ENCODE measurements around the gene MPZL3.

DNA sequence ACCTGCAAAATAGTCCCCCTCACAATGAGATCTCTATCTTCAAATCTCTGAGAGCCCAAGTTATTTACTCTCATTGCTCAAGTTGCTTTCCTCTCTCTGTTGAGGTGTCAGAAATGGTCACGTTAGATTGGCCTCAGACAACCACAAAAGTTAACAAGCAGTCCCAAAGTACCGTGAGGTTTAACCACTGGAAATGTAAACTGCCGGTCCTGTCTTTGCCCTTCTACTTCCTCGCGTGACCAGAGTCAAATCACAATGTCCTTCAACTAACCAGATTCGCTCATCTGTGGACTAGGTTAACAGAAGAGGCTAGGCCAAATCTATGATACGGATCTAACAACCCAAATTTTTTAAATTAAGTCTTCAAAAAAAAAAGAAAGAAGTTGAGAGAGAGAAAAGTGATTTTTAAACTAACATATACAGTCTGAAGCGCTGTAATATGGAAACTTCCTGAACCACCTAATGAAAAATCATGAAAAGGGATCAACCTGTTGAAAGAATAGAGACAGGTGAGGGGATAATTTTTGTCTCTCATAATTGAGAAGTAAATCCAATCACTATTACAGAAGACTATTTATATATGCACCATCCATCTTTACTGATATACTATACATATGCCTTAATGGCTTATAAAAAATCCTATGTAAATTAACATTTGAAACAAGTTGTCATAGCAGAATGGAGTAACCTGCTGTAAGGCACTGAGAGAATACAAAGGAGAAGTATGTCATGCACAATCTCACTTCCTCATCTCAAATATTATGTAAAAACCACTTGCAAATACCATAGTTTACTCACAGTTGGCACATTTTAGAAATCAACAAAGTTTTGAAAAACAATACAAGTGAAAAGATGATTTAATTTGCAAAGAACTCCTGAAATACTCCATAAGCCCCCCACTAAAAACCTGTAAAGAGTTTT is 24.0 kb downstream of the MPZL3 start:
- TF ChIP-seq, protein P1, sequence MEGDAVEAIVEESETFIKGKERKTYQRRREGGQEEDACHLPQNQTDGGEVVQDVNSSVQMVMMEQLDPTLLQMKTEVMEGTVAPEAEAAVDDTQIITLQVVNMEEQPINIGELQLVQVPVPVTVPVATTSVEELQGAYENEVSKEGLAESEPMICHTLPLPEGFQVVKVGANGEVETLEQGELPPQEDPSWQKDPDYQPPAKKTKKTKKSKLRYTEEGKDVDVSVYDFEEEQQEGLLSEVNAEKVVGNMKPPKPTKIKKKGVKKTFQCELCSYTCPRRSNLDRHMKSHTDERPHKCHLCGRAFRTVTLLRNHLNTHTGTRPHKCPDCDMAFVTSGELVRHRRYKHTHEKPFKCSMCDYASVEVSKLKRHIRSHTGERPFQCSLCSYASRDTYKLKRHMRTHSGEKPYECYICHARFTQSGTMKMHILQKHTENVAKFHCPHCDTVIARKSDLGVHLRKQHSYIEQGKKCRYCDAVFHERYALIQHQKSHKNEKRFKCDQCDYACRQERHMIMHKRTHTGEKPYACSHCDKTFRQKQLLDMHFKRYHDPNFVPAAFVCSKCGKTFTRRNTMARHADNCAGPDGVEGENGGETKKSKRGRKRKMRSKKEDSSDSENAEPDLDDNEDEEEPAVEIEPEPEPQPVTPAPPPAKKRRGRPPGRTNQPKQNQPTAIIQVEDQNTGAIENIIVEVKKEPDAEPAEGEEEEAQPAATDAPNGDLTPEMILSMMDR (conservative IDR thresholded peaks at IDR 0.05; ENCODE audit: low read depth in 2 of 2), result no peak
- no peak for TF ChIP-seq EZH2 (IDR thresholded peaks at IDR 0.05; ENCODE audit: low read depth, unreplicated experiment)
- TF ChIP-seq NANOG (IDR thresholded peaks at IDR 0.05; ENCODE audit: borderline replicate concordance), result no peak
- TF ChIP-seq EZH2phosphoT487 (IDR thresholded peaks at IDR 0.05; ENCODE audit: unreplicated experiment), result no peak
- no peak for TF ChIP-seq POLR2AphosphoS5 (IDR thresholded peaks at IDR 0.05; ENCODE audit: low read depth)
- no peak for TF ChIP-seq JUNB (IDR thresholded peaks at IDR 0.05; ENCODE audit: unreplicated experiment)
- TF ChIP-seq STAT1 (IDR thresholded peaks at IDR 0.05; ENCODE audit: unreplicated experiment), result no peak
- TF ChIP-seq, protein P2, sequence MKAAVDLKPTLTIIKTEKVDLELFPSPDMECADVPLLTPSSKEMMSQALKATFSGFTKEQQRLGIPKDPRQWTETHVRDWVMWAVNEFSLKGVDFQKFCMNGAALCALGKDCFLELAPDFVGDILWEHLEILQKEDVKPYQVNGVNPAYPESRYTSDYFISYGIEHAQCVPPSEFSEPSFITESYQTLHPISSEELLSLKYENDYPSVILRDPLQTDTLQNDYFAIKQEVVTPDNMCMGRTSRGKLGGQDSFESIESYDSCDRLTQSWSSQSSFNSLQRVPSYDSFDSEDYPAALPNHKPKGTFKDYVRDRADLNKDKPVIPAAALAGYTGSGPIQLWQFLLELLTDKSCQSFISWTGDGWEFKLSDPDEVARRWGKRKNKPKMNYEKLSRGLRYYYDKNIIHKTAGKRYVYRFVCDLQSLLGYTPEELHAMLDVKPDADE (IDR thresholded peaks at IDR 0.05), result no peak
- TF ChIP-seq, protein P3, sequence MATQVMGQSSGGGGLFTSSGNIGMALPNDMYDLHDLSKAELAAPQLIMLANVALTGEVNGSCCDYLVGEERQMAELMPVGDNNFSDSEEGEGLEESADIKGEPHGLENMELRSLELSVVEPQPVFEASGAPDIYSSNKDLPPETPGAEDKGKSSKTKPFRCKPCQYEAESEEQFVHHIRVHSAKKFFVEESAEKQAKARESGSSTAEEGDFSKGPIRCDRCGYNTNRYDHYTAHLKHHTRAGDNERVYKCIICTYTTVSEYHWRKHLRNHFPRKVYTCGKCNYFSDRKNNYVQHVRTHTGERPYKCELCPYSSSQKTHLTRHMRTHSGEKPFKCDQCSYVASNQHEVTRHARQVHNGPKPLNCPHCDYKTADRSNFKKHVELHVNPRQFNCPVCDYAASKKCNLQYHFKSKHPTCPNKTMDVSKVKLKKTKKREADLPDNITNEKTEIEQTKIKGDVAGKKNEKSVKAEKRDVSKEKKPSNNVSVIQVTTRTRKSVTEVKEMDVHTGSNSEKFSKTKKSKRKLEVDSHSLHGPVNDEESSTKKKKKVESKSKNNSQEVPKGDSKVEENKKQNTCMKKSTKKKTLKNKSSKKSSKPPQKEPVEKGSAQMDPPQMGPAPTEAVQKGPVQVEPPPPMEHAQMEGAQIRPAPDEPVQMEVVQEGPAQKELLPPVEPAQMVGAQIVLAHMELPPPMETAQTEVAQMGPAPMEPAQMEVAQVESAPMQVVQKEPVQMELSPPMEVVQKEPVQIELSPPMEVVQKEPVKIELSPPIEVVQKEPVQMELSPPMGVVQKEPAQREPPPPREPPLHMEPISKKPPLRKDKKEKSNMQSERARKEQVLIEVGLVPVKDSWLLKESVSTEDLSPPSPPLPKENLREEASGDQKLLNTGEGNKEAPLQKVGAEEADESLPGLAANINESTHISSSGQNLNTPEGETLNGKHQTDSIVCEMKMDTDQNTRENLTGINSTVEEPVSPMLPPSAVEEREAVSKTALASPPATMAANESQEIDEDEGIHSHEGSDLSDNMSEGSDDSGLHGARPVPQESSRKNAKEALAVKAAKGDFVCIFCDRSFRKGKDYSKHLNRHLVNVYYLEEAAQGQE (IDR thresholded peaks at IDR 0.05; ENCODE audit: unreplicated experiment), result no peak
- TF ChIP-seq, protein P4, sequence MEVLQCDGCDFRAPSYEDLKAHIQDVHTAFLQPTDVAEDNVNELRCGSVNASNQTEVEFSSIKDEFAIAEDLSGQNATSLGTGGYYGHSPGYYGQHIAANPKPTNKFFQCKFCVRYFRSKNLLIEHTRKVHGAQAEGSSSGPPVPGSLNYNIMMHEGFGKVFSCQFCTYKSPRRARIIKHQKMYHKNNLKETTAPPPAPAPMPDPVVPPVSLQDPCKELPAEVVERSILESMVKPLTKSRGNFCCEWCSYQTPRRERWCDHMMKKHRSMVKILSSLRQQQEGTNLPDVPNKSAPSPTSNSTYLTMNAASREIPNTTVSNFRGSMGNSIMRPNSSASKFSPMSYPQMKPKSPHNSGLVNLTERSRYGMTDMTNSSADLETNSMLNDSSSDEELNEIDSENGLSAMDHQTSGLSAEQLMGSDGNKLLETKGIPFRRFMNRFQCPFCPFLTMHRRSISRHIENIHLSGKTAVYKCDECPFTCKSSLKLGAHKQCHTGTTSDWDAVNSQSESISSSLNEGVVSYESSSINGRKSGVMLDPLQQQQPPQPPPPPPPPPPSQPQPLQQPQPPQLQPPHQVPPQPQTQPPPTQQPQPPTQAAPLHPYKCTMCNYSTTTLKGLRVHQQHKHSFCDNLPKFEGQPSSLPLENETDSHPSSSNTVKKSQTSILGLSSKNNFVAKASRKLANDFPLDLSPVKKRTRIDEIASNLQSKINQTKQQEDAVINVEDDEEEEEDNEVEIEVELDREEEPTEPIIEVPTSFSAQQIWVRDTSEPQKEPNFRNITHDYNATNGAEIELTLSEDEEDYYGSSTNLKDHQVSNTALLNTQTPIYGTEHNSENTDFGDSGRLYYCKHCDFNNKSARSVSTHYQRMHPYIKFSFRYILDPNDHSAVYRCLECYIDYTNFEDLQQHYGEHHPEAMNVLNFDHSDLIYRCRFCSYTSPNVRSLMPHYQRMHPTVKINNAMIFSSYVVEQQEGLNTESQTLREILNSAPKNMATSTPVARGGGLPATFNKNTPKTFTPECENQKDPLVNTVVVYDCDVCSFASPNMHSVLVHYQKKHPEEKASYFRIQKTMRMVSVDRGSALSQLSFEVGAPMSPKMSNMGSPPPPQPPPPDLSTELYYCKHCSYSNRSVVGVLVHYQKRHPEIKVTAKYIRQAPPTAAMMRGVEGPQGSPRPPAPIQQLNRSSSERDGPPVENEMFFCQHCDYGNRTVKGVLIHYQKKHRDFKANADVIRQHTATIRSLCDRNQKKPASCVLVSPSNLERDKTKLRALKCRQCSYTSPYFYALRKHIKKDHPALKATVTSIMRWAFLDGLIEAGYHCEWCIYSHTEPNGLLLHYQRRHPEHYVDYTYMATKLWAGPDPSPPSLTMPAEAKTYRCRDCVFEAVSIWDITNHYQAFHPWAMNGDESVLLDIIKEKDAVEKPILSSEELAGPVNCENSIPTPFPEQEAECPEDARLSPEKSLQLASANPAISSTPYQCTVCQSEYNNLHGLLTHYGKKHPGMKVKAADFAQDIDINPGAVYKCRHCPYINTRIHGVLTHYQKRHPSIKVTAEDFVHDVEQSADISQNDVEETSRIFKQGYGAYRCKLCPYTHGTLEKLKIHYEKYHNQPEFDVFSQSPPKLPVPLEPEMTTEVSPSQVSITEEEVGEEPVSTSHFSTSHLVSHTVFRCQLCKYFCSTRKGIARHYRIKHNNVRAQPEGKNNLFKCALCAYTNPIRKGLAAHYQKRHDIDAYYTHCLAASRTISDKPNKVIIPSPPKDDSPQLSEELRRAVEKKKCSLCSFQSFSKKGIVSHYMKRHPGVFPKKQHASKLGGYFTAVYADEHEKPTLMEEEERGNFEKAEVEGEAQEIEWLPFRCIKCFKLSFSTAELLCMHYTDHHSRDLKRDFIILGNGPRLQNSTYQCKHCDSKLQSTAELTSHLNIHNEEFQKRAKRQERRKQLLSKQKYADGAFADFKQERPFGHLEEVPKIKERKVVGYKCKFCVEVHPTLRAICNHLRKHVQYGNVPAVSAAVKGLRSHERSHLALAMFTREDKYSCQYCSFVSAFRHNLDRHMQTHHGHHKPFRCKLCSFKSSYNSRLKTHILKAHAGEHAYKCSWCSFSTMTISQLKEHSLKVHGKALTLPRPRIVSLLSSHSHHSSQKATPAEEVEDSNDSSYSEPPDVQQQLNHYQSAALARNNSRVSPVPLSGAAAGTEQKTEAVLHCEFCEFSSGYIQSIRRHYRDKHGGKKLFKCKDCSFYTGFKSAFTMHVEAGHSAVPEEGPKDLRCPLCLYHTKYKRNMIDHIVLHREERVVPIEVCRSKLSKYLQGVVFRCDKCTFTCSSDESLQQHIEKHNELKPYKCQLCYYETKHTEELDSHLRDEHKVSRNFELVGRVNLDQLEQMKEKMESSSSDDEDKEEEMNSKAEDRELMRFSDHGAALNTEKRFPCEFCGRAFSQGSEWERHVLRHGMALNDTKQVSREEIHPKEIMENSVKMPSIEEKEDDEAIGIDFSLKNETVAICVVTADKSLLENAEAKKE (CRISPR knock-in tag; IDR thresholded peaks at IDR 0.05), result no peak
- TF ChIP-seq ZNF114 (CRISPR knock-in tag; IDR thresholded peaks at IDR 0.05), result no peak
- TF ChIP-seq CREB1 (CRISPR knock-in tag; IDR thresholded peaks at IDR 0.05; ENCODE audit: low read depth), result no peak
- TF ChIP-seq ZNF331 (CRISPR knock-in tag; IDR thresholded peaks at IDR 0.05; ENCODE audit: low read depth), result no peak

All from GM23338 (cell line).